Measurements from ENCODE around the gene CLPSL2.

CLPSL2 gene

GRCh38 chr6:35811699-35811995 lies 35.2 kb downstream of the CLPSL2 start:
- Mint-ChIP-seq H3K36me3 (ENCODE audit: low read depth) (no peaks in the 10 kb centered on the region), H3K9me3 (peaks cover 8% of the 10 kb centered on the region), H3K4me1 (ENCODE audit: low read depth) (no peaks in the 10 kb centered on the region), H3K4me3 (no peak overlapping the region), H3K27me3 (ENCODE audit: low read depth) (peaks cover 4% of the 10 kb centered on the region), H3K27ac (no peak overlapping the region)

- Mint-ChIP-seq H3K4me3 (no peak overlapping the region), H3K27me3 (ENCODE audit: low read depth) (no peaks in the 10 kb centered on the region), H3K4me1 (ENCODE audit: low read depth) (no peaks in the 10 kb centered on the region), H3K27ac (no peak overlapping the region), H3K36me3 (ENCODE audit: low read depth) (no peaks in the 10 kb centered on the region), H3K9me3 (peaks cover 11% of the 10 kb centered on the region)
Measured at GRCh38 chr6:35817515-35817914, 41.1 kb downstream of the CLPSL2 start.

- H3K36me3 Mint-ChIP-seq (ENCODE audit: low read depth), result no peaks in the 10 kb centered on the region
- no peaks in the 10 kb centered on the region for H3K4me1 Mint-ChIP-seq (ENCODE audit: low read depth)
- H3K4me3 Mint-ChIP-seq, result no peak overlapping the region
- no peaks in the 10 kb centered on the region for H3K27me3 Mint-ChIP-seq (ENCODE audit: low read depth)
- H3K9me3 Mint-ChIP-seq, result no peaks in the 10 kb centered on the region
- no peak overlapping the region for H3K27ac Mint-ChIP-seq
Measured at GRCh38 chr6:35823601-35824000, 47.2 kb downstream of the CLPSL2 start.

GRCh38 chr6:35824552-35825192 lies 48.3 kb downstream of the CLPSL2 start:
- H3K4me1 Mint-ChIP-seq (ENCODE audit: low read depth), result no peaks in the 10 kb centered on the region
- H3K36me3 Mint-ChIP-seq (ENCODE audit: low read depth), result no peaks in the 10 kb centered on the region
- H3K27ac Mint-ChIP-seq, result no peak overlapping the region
- no peaks in the 10 kb centered on the region for H3K27me3 Mint-ChIP-seq (ENCODE audit: low read depth)
- H3K9me3 Mint-ChIP-seq, result no peaks in the 10 kb centered on the region
- no peak overlapping the region for H3K4me3 Mint-ChIP-seq

Data from T-helper 1 cell treated with Interleukin-12 subunit alpha and Interleukin-12 subunit beta and Interleukin-4 antibody, amounts not matched to agents 30 μg/mL and 1 μg/mL, for 36 hours (primary cell).